ENCODE measurements around the gene HOPX. TPM values are rescaled to one million over a fixed set of nuclear protein-coding genes. Genes with fewer than 3 reads are reported as not detected.

Gene HOPX
- total RNA-seq, 4 donors from 2014 or later, result 271 to 316 (median 289) TPM

DNA sequence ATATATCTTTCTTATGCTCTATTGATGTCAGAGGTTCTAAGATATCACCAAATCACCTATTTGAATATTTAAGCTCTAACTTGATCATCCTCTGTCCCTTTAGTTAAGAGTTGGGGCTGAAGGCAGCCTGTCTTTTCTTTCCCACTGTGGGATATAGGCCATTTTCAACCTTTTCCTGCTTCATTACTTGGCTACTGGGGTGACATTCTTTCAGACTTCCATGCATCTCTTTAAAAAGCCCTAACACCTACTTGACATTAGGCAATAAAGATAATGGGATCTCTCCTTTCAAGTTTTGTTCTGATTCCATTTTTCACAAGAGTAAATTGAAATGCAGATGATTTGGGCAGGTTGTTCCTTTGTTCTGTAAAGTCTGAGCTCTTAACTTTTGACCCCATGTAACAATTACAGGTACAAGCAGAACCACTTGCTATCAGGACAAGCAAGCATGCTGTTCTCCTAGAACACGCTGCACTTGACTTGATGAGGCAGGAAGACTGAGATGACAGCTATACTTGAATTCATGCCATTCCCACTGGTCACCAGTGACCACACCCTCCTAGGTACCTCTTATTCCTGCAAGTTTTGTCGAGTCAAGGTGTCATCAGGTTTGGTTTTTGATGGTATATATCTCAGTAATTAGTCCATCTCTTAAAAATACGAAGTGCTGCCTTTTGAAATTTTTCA lies 18.2 kb downstream of the HOPX start:
- H3K27me3 ChIP-seq, result no peaks in the 10 kb centered on the region
- no peaks in the 10 kb centered on the region for H3K36me3 ChIP-seq
- intact Hi-C loops (cut with DNase I), result no loop called here
- TF ChIP-seq CTCF (IDR thresholded peaks at IDR 0.05) (no peak), POLR2A (IDR thresholded peaks at IDR 0.05) (no peak)
- no peak overlapping the region for H3K27ac ChIP-seq
- H3K9me3 ChIP-seq, result no peaks in the 10 kb centered on the region
- H3K4me1 ChIP-seq, result peaks cover 32 to 55% of the 10 kb centered on the region in 2 donors
- peak in 1 of 2 donors; percentile 50 for DNase-seq
- H3K4me3 ChIP-seq (replicated peaks in 1 of 3), result no peak overlapping the region
- 67 to 87% methylated on average over 3 of the region's 3 CpGs for WGBS, 2 donors

DNA sequence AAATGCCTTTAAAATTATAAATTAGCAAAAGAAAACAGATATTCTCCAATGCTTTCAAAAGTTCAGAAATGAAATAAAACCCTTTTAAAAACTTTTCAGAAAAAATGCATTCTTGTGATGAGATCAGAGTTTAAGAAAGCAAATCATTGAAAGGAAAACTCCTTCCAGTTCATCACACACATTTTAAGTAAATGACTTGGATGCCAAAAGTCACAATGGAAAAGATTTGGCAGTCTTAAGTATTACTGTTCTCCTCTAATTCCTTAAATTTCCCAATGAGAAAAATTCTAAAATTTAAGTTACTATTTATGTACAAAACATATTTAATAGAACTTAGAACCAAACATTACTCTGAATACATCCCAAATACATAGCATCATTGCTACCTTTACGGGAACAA lies 21.1 kb downstream of the HOPX start:
- Histone ChIP-seq H3K9me3 (no peaks in the 10 kb centered on the region), H3K4me1 (peaks cover 42 to 70% of the 10 kb centered on the region in 2 donors), H3K4me3 (replicated peaks in 1 of 3) (no peak overlapping the region), H3K27me3 (no peaks in the 10 kb centered on the region), H3K27ac (peak overlapping the region; percentile 29 to 77 (median 62)), H3K36me3 (no peaks in the 10 kb centered on the region)
- TF ChIP-seq CTCF (IDR thresholded peaks at IDR 0.05), result no peak
- no peak for TF ChIP-seq POLR2A (IDR thresholded peaks at IDR 0.05)
- DNase-seq, result no peak
- intact Hi-C loops (cut with DNase I), result loop anchor here (10.0 kb wide), 1 partner anchor 145 kb away; no protein-coding TSS in a partner anchor
- 89 to 93% methylated on average over 1 of the region's 1 CpG for WGBS, 2 donors

DNA sequence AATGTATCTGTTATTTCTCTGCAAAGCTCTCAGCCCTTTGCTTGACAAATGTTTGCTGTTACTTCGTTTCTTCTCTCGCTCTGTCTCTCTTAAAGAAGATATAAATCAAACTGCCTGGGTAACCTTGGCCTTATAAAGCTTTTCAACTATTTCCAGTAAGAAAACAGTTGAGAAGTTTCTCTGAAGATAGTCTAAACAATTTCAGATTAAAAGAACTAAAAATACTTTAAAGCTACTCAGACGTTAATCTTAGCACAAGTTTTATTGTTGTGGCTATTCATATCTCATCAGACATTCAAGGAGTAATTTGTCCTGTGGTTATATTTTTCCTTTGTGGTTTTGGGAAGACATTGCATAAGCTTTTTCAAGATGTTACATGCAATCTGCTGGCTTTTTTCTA lies 22.6 kb downstream of the HOPX start:
- no peak for DNase-seq
- peak overlapping the region in 2 of 3 donors; percentile 26 to 77 for H3K27ac ChIP-seq
- H3K4me3 ChIP-seq (replicated peaks in 1 of 3), result no peak overlapping the region
- no peaks in the 10 kb centered on the region for H3K27me3 ChIP-seq
- H3K4me1 ChIP-seq, result peaks cover 53 to 84% of the 10 kb centered on the region in 2 donors
- H3K36me3 ChIP-seq, result no peaks in the 10 kb centered on the region
- no peak for TF ChIP-seq POLR2A (IDR thresholded peaks at IDR 0.05)
- whole genome bisulfite sequencing, 2 donors, result 47 to 49% methylated on average over 3 of the region's 3 CpGs
- H3K9me3 ChIP-seq, result no peaks in the 10 kb centered on the region
- intact Hi-C loops (cut with DNase I), result loop anchor here (10.0 kb wide), 1 partner anchor 146 kb away; no protein-coding TSS in a partner anchor

DNA sequence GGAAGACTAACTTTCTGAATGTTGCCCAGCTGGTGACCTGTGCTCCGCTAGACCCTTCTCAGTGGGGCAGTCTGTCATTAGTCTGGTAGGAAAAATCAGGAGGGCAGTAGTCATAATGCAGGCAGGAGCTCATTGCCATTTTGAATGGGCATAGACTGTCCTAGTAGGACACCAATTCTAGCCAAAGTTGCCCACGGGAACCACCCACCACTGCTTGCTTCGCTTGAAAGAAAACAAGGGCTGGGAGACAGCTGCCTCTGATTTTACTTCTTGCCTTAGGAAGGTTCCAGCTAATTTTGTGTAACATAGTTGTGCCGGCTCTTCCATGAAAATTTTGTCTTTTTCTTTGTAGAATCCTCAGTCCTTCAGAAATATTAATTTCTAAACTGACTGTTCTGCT lies 23.3 kb downstream of the HOPX start:
- H3K27me3 ChIP-seq, result no peaks in the 10 kb centered on the region
- TF ChIP-seq POLR2A (IDR thresholded peaks at IDR 0.05) (no peak), CTCF (IDR thresholded peaks at IDR 0.05) (no peak)
- peaks cover 48 to 81% of the 10 kb centered on the region in 2 donors for H3K4me1 ChIP-seq
- H3K9me3 ChIP-seq, result no peaks in the 10 kb centered on the region
- WGBS, 2 donors, result 90 to 92% methylated on average over 4 of the region's 4 CpGs
- no peaks in the 10 kb centered on the region for H3K36me3 ChIP-seq
- no peak overlapping the region for H3K4me3 ChIP-seq (replicated peaks in 1 of 3)
- no peak overlapping the region for H3K27ac ChIP-seq
- no peak for DNase-seq
- intact Hi-C loops (cut with DNase I), result loop anchor here (10.0 kb wide), 1 partner anchor 147 kb away; no protein-coding TSS in a partner anchor

- H3K4me1 ChIP-seq, result peaks cover 48 to 79% of the 10 kb centered on the region in 2 donors
- H3K9me3 ChIP-seq, result no peaks in the 10 kb centered on the region
- no peaks in the 10 kb centered on the region for H3K27me3 ChIP-seq
- WGBS, 2 donors, result 67 to 76% methylated on average over 3 of the region's 3 CpGs
- H3K36me3 ChIP-seq, result no peaks in the 10 kb centered on the region
- TF ChIP-seq POLR2A (IDR thresholded peaks at IDR 0.05) (no peak), CTCF (IDR thresholded peaks at IDR 0.05) (no peak)
- DNase-seq, result no peak
- intact Hi-C loops (cut with DNase I), result loop anchor here (10.0 kb wide), 1 partner anchor 148 kb away; no protein-coding TSS in a partner anchor
- no peak overlapping the region for H3K27ac ChIP-seq
- H3K4me3 ChIP-seq (replicated peaks in 1 of 3), result no peak overlapping the region
These were observed 24.0 kb downstream of the HOPX start for GRCh38 chr4:56657128-56657527.
